Stomach (tissue), 4 donors: ENCODE data around the gene SLC35F3.

Source experiments
- EP300 ChIP-seq: sonication (generic); formaldehyde crosslinking; IDR thresholded peaks from one replicate; pipeline ENCODE4 v1.6.1; 2017; ENCODE audit warnings: antibody characterized with exemption
- POLR2A ChIP-seq, 4 donors: fragments of 450-650 bp; IDR thresholded peaks; one replicate each; pipeline ENCODE4 v1.6.1; 2016; ENCODE audit warnings: antibody characterized with exemption in 4 of 4, control low read depth in 2 of 4, mild to moderate bottlenecking in 1 of 4, moderate library complexity in 1 of 4
- POLR2AphosphoS5 ChIP-seq, 3 donors: sonication (generic); formaldehyde crosslinking; IDR thresholded peaks; one replicate each; pipeline ENCODE4 v1.6.1; 2016; ENCODE audit warnings: antibody characterized with exemption in 3 of 3
- TF ChIP-seq, protein P1 (sequence below), 7 experiments: fragments of 450-650 bp in 4 of 7; fragments of 200-600 bp in 3 of 7; sonication (generic) in 3 of 7; IDR thresholded peaks; one replicate each; pipeline ENCODE4 v1.5.1; 2016 to 2019; ENCODE audit warnings: antibody characterized with exemption in 7 of 7, control low read depth in 2 of 7, mild to moderate bottlenecking in 1 of 7

- TF ChIP-seq, protein P1, sequence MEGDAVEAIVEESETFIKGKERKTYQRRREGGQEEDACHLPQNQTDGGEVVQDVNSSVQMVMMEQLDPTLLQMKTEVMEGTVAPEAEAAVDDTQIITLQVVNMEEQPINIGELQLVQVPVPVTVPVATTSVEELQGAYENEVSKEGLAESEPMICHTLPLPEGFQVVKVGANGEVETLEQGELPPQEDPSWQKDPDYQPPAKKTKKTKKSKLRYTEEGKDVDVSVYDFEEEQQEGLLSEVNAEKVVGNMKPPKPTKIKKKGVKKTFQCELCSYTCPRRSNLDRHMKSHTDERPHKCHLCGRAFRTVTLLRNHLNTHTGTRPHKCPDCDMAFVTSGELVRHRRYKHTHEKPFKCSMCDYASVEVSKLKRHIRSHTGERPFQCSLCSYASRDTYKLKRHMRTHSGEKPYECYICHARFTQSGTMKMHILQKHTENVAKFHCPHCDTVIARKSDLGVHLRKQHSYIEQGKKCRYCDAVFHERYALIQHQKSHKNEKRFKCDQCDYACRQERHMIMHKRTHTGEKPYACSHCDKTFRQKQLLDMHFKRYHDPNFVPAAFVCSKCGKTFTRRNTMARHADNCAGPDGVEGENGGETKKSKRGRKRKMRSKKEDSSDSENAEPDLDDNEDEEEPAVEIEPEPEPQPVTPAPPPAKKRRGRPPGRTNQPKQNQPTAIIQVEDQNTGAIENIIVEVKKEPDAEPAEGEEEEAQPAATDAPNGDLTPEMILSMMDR (IDR thresholded peaks at IDR 0.05) = no peak
- TF ChIP-seq EP300 = no peak
- TF ChIP-seq POLR2AphosphoS5 (IDR thresholded peaks at IDR 0.05) = no peak
- TF ChIP-seq POLR2A (IDR thresholded peaks at IDR 0.05) = no peak
Observed at GRCh38 chr1:234372011-234372757, 467.7 kb downstream of the SLC35F3 start.
